ENCODE results near the gene MSX1.

MSX1 gene

GRCh38 chr4:4901877-4902276, 42.4 kb downstream of the MSX1 start:
- no peak overlapping the region for H3K4me3 ChIP-seq (ENCODE audit: low read depth, low read length)
- no peak for TF ChIP-seq CTCF (IDR thresholded peaks at IDR 0.05; ENCODE audit: low read depth, low read length)

GRCh38 chr4:4912155-4912554, 52.7 kb downstream of the MSX1 start:
- H3K4me3 ChIP-seq (ENCODE audit: low read depth, low read length), result no peak overlapping the region
- TF ChIP-seq CTCF (IDR thresholded peaks at IDR 0.05; ENCODE audit: low read depth, low read length), result no peak

GRCh38 chr4:4913147-4913561, 53.7 kb downstream of the MSX1 start:
- TF ChIP-seq CTCF (IDR thresholded peaks at IDR 0.05; ENCODE audit: low read depth, low read length), result no peak
- H3K4me3 ChIP-seq (ENCODE audit: low read depth, low read length), result no peak overlapping the region

Measured in WI38 (cell line).